NB4 (cell line): ENCODE measurements around the gene GRPR.
"Not testable (repeated sequence)": the region's sequence is repeated elsewhere in the genome, so short reads cannot be mapped to it uniquely, and the experiment has no call there.

Source experiments
- DNase-seq: peaks from one replicate; pipeline ENCODE4 v3.0.0; 2010; ENCODE audit warnings: low read depth
- H3K4me3 ChIP-seq: one replicate; pipeline ENCODE4 v1.5.1; 2011; ENCODE audit warnings: mild to moderate bottlenecking, low read depth, low read length, moderate library complexity
- CTCF ChIP-seq: IDR thresholded peaks from one replicate; pipeline ENCODE4 v1.5.1; 2012; ENCODE audit warnings: low read depth, low read length
- MYC ChIP-seq: IDR thresholded peaks from 2 replicates; pipeline ENCODE4 v1.6.1; 2011; ENCODE audit warnings: low read depth, low read length
- POLR2A ChIP-seq: IDR thresholded peaks from 2 replicates; pipeline ENCODE4 v1.6.1; 2011; ENCODE audit warnings: mild to moderate bottlenecking; ENCODE audit not compliant: insufficient read length; ENCODE audit errors: extremely low read depth
- TF ChIP-seq, protein P1 (sequence below): IDR thresholded peaks from 2 replicates; pipeline ENCODE4 v1.6.1; 2011; ENCODE audit warnings: low read depth, low read length

GRPR gene

GRCh38 chrX:16160729-16161128 lies 37.4 kb downstream of the GRPR start:
- TF ChIP-seq, protein P1, sequence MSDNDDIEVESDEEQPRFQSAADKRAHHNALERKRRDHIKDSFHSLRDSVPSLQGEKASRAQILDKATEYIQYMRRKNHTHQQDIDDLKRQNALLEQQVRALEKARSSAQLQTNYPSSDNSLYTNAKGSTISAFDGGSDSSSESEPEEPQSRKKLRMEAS = no peak
- no peak for TF ChIP-seq MYC
- TF ChIP-seq POLR2A = no peak
- no peak for TF ChIP-seq CTCF
- DNase-seq = no peak
- no peak overlapping the region for H3K4me3 ChIP-seq

DNA sequence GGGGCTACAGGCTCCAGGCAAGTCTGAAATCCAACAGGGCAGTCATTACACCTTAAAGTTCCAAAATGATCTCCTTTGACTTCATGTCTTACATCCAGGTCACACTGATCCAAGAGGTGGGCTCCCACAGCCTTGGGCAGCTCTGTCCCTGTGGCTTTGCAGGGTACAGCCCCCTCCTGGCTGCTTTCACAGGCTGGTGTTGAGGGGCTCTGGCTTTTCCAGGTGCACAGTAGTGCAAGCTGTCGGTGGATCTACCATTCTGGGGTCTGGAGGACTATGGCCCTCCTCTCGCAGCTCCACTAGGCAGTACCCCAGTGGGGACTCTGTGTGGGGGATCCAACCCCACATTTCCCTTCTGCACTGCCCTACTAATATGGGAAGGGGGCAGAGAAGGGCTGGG lies 37.8 kb downstream of the GRPR start:
- H3K4me3 ChIP-seq, DNase-seq: not testable (repeated sequence)

DNA sequence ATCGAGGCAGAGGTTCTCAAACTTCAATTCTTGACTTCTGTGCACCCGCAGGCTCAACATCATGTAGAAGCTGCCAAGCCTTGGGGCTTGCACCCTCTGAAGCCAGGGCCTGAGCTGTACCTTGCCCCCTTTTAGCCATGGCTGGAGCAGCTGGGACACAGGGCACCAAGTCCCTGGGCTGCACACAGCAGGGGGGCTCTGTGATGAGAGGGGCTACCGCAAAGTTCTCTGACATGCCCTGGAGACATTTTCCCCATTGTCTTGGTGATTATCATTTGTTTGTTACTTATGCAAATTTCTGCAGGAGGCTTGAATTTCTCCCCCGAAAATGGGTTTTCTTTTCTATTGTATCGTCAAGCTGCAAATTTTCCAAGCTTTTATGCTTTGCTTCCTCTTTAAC lies 39.0 kb downstream of the GRPR start:
- DNase-seq = no peak
- TF ChIP-seq CTCF (no peak), POLR2A (no peak), MYC (no peak)
- TF ChIP-seq, protein P1 = no peak
- no peak overlapping the region for H3K4me3 ChIP-seq

- no peak for DNase-seq
- no peak overlapping the region for H3K4me3 ChIP-seq
- TF ChIP-seq CTCF (no peak), MYC (no peak), POLR2A (no peak)
- TF ChIP-seq, protein P1 = no peak
Observed at GRCh38 chrX:16164748-16165147, 41.4 kb downstream of the GRPR start.

DNA sequence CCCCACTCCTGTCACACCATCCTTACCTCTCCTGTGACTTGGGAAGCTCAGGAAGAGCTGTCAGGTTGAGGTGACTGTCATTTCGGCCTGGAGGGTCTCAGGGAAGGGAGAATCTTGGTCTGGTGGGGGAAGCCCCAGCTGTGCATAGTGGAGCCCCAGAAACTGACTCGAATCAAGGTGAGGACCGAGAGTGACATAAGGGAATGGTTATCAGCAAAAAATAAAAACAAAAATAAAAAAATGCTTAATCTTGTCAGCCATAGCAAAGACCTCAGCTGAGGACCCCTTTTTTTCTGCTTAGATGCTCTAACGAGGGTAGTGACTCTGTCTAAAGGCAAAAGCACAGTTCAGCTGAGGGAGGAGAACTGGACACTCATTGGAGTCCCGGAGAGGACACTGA lies 43.8 kb downstream of the GRPR start, which contains the start of gene MAGEB17:
TSS of gene MAGEB17 (plus strand) at position 301 of the 400 bp plus-strand sequence. CDS start 2,902 bp downstream, outside the sequence.
- no peak for TF ChIP-seq CTCF
- no peak within 1 kb of the TSS for H3K4me3 ChIP-seq
- no peak for DNase-seq

DNA sequence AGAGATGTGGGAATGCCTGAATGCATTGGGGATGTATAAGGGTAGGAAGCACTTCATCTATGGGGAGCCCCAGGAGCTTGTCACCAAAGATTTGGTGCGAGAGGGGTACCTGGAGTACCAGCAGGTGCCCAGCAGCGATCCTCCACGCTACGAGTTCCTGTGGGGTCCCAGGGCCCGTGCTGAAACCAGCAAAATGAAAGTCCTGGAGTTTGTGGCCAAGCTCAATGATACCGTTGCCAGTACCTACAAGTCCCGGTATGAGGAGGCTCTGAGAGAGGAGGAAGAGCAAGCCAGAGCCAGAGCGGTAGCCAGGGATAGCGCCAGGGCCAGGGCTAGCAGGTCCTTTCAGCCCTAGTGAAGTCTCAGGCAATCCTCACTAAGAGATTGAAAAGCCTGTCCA lies 47.7 kb downstream of the GRPR start:
- TF ChIP-seq CTCF = no peak
- no peak for TF ChIP-seq POLR2A
- TF ChIP-seq, protein P1 = no peak
- no peak for TF ChIP-seq MYC
- DNase-seq = no peak
- H3K4me3 ChIP-seq = no peak overlapping the region
